GM12874 (cell line): ENCODE data around the gene OR51E1.

Experiments
- TF ChIP-seq, protein P1 (sequence below): IDR thresholded peaks from 2 replicates; pipeline ENCODE4 v1.5.1; 2011; ENCODE audit warnings: low read depth, mild to moderate bottlenecking, control low read depth, low read length, moderate library complexity; ENCODE audit not compliant: insufficient read depth

OR51E1 gene

GRCh38 chr11:4697585-4697984 is 53.8 kb downstream of the OR51E1 start, which contains the start of gene OR51E2:
Gene OR51E2 (minus strand): TSS chr11:4697853. CDS start chr11:4682711, 15,142 bp downstream.
- TF ChIP-seq, protein P1, sequence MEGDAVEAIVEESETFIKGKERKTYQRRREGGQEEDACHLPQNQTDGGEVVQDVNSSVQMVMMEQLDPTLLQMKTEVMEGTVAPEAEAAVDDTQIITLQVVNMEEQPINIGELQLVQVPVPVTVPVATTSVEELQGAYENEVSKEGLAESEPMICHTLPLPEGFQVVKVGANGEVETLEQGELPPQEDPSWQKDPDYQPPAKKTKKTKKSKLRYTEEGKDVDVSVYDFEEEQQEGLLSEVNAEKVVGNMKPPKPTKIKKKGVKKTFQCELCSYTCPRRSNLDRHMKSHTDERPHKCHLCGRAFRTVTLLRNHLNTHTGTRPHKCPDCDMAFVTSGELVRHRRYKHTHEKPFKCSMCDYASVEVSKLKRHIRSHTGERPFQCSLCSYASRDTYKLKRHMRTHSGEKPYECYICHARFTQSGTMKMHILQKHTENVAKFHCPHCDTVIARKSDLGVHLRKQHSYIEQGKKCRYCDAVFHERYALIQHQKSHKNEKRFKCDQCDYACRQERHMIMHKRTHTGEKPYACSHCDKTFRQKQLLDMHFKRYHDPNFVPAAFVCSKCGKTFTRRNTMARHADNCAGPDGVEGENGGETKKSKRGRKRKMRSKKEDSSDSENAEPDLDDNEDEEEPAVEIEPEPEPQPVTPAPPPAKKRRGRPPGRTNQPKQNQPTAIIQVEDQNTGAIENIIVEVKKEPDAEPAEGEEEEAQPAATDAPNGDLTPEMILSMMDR: no peak

DNA sequence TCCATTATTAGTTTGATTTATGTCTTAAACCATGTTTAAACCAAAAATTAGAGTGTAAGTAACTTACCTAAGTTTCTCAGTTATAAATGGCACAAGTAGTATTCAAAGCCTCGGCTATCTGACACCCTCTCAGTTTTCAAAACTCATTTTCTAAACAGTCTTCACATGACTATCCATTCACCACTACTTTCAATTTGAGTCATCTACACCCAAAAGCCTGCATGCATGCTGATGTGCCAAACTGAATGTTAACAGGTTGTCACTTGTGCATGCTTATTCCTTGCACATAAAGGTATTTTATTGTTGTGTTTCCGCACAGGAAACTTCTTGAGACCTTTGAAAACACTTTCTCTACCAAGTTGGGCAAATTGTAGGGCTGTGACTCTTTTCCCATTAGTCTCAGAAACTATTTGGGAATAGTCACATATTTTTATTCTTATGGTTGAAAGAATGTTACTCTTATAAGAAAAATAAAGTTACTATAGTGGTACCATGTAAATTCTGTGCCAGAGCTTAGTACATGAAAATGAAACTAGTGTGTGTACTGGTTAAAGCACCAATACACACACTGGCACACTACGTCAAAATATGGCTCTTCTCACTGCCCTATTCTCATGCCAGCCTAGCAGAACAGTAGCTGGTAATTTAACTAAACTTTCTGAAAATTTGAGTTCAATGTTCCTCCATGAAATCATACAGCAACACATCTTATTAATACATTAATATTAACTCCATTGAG is 56.1 kb downstream of the OR51E1 start:
- TF ChIP-seq, protein P1: no peak

DNA sequence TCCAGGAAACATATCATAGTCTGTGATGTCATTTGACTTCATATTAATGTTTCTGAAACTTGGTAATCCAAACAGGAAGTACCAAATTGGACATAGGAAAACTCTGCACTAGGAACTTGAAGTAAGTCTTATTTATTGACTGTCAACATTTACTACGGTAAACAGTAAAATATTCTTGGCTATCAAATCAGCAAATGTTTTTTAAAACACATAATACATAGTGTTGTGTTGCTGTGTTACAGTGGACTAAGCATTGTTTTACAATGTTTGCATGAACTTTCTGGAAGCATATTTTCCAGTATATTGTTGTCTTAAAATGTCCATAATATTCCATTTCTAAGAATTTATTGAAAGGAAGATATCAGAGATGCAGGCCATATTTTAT is 56.6 kb downstream of the OR51E1 start:
- TF ChIP-seq, protein P1: no peak

- TF ChIP-seq, protein P1: no peak
Observed at GRCh38 chr11:4704054-4704789, 60.4 kb downstream of the OR51E1 start, which contains the start of gene MMP26. Gene MMP26 (plus strand): TSS chr11:4704784.

GRCh38 chr11:4704790-4705334 is 61.1 kb downstream of the OR51E1 start:
- TF ChIP-seq, protein P1: no peak
